ENCODE data around the gene MAP3K2. TPM values are rescaled to one million over a fixed set of nuclear protein-coding genes. Genes with fewer than 3 reads are reported as not detected.

The MAP3K2 gene
- total RNA-seq, 4 donors from 2014 or later, result 52.7 to 96.2 (median 54.2) TPM

GRCh38 chr2:127405255-127405610 lies 17.5 kb upstream of the MAP3K2 start:
- TF ChIP-seq CTCF (IDR thresholded peaks at IDR 0.05) (no peak), POLR2A (IDR thresholded peaks at IDR 0.05) (no peak), POLR2AphosphoS5 (IDR thresholded peaks at IDR 0.05) (no peak), EP300 (IDR thresholded peaks at IDR 0.05) (no peak)
- 80% methylated on average over 3 of the region's 3 CpGs; no CpG with 5 or more reads in 1 of the 2 donors for WGBS, 2 donors (ENCODE audit: low coverage in 1 of 2)
- Histone ChIP-seq H3K9me3 (no peaks in the 10 kb centered on the region), H3K36me3 (no peaks in the 10 kb centered on the region), H3K27ac (peak overlapping the region in 2 of 4 donors; percentile 31 to 44), H3K27me3 (no peaks in the 10 kb centered on the region), H3K4me3 (no peak overlapping the region), H3K4me1 (peaks cover 0 to 56% (median 22%) of the 10 kb centered on the region in 3 donors)
- ATAC-seq, result no peak

- 85 to 90% methylated on average over 2 to 4 of the region's 7 CpGs for WGBS, 2 donors (ENCODE audit: low coverage in 1 of 2)
- Histone ChIP-seq H3K27ac (peak overlapping the region in 2 of 4 donors; percentile 31 to 44), H3K4me3 (no peak overlapping the region), H3K4me1 (peaks cover 0 to 50% (median 21%) of the 10 kb centered on the region in 3 donors), H3K9me3 (no peaks in the 10 kb centered on the region), H3K27me3 (no peaks in the 10 kb centered on the region), H3K36me3 (no peaks in the 10 kb centered on the region)
- ATAC-seq, result no peak
- TF ChIP-seq POLR2AphosphoS5 (IDR thresholded peaks at IDR 0.05), result no peak
- no peak for TF ChIP-seq EP300 (IDR thresholded peaks at IDR 0.05)
- no peak for TF ChIP-seq CTCF (IDR thresholded peaks at IDR 0.05)
- no peak for TF ChIP-seq POLR2A (IDR thresholded peaks at IDR 0.05)
These were observed 16.9 kb upstream of the MAP3K2 start for GRCh38 chr2:127404466-127405254.

GRCh38 chr2:127403460-127403859 lies 15.7 kb upstream of the MAP3K2 start:
- peaks cover 0 to 41% (median 18%) of the 10 kb centered on the region in 3 donors for H3K4me1 ChIP-seq
- H3K36me3 ChIP-seq, result no peaks in the 10 kb centered on the region
- ATAC-seq, result no peak
- H3K27ac ChIP-seq, result no peak overlapping the region
- H3K4me3 ChIP-seq, result no peak overlapping the region
- no peaks in the 10 kb centered on the region for H3K27me3 ChIP-seq
- TF ChIP-seq CTCF (IDR thresholded peaks at IDR 0.05) (no peak), POLR2A (IDR thresholded peaks at IDR 0.05) (no peak), EP300 (IDR thresholded peaks at IDR 0.05) (no peak), POLR2AphosphoS5 (IDR thresholded peaks at IDR 0.05) (no peak)
- WGBS, 2 donors (ENCODE audit: low coverage in 1 of 2), result 50% methylated on average over 2 of the region's 3 CpGs; no CpG with 5 or more reads in 1 of the 2 donors
- H3K9me3 ChIP-seq, result no peaks in the 10 kb centered on the region

- TF ChIP-seq CTCF (IDR thresholded peaks at IDR 0.05), result no peak
- no peak overlapping the region for H3K27ac ChIP-seq
- no peaks in the 10 kb centered on the region for H3K36me3 ChIP-seq
- no peaks in the 10 kb centered on the region for H3K27me3 ChIP-seq
- no peak for ATAC-seq
- no peaks in the 10 kb centered on the region for H3K9me3 ChIP-seq
- 91 to 92% methylated on average over 2 to 6 of the region's 11 CpGs for WGBS, 2 donors (ENCODE audit: low coverage in 1 of 2)
- H3K4me3 ChIP-seq, result no peak overlapping the region
- peaks cover 0 to 38% (median 17%) of the 10 kb centered on the region in 3 donors for H3K4me1 ChIP-seq
These were observed 14.3 kb upstream of the MAP3K2 start for GRCh38 chr2:127401757-127402695.
